GM18498 (cell line): ENCODE data around the gene TTC21A.

ENCODE experiments used
- ATAC-seq: cut with Tn5 transposase; IDR thresholded peaks from one replicate; pipeline ENCODE4 v1.9.1; 2021; ENCODE audit warnings: mild to moderate bottlenecking, moderate library complexity; ENCODE audit not compliant: unreplicated experiment

Gene TTC21A

DNA sequence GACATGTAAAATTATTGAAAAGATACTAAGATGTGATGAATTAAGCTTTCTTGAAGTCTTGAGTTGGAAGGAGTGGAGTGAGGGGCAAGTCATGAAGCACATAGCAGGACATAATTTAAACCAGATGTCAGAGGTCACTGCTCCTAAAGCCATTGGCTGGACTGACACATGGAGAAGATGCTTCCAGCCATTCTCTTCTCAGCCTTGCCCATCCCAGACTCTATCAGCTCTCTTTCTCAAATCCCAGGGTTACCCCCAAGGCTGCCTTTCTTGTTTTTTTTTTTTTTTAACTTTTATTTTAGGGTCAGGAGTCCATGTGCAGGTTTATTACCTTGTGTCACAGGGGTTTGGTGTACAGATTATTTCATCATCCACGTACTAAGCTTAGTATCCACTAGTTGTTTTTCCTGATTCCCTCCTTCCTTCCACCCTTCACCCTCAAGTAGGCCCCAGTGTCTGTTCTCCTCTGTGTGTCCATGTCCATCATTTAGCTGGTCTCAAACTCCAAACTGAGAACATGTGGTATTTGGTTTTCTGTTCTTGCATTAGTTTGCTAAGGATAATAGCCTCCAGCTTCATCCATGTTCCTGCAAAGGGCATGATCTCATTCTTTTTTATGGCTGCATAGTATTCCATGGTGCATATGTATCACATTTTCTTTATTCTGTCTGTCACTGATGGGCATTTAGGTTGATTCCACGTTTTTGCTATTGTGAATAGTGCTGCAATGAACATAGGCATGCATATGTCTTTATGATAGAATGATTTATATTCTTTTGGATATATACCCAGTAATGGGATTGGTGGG, 66.0 kb downstream of the TTC21A start:
- ATAC-seq, result no peak

DNA sequence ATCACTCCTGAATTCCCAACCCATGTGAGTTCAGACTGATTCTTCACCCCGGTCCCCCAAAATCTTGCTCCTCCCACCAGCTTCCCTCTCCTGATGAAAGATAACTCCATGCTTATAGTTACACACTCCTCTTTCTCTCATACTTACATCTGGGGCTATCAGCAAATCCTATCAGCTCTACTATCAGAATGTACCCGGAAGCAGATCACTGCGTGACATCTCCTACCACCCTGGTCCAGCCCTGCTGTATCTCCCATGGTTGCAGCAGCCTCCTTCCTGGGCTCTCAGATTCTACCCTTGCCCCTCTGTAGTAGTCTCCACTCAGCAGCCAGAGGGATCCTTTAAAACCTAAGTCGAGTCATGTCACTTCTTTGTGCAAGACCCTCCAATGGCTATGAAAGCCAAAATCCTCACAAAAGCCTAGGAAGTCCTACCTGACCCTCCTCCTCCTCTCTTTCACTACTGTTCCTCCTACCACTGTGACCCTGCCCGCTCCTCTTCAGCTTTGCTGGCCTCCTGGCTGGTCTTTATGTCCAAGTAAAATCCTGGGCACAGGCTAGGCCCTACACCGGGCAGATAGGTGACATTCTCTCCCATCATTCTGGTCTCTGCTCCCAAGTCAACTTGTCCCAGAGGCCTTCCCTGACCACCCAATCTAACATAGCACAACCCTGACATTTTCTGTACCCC, 68.7 kb downstream of the TTC21A start:
- no peak for ATAC-seq

- peak; percentile 45 for ATAC-seq
Measured at GRCh38 chr3:39177708-39178332, 70.3 kb downstream of the TTC21A start.

DNA sequence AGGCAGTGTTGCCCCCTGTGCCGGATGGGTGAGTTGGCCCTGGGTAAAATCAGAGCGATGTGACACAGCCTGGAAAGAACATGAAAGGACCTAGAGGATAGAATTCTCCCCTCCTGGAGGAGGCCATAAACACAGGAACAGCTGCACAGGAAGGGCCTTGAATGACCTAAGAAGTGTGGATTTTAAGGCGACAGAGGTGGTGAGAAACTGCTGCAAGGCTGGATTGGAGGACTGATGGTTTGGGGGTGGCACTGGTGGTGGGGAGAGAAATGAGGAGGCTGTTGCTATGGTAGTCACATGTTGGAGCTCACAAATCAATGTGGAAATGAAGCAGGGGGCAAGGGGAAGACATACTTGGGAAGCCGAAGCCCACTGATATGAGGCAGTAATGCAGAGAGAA, 71.1 kb downstream of the TTC21A start:
- ATAC-seq, result no peak

GRCh38 chr3:39180183-39180545, 72.7 kb downstream of the TTC21A start:
- ATAC-seq, result peak; percentile 1

DNA sequence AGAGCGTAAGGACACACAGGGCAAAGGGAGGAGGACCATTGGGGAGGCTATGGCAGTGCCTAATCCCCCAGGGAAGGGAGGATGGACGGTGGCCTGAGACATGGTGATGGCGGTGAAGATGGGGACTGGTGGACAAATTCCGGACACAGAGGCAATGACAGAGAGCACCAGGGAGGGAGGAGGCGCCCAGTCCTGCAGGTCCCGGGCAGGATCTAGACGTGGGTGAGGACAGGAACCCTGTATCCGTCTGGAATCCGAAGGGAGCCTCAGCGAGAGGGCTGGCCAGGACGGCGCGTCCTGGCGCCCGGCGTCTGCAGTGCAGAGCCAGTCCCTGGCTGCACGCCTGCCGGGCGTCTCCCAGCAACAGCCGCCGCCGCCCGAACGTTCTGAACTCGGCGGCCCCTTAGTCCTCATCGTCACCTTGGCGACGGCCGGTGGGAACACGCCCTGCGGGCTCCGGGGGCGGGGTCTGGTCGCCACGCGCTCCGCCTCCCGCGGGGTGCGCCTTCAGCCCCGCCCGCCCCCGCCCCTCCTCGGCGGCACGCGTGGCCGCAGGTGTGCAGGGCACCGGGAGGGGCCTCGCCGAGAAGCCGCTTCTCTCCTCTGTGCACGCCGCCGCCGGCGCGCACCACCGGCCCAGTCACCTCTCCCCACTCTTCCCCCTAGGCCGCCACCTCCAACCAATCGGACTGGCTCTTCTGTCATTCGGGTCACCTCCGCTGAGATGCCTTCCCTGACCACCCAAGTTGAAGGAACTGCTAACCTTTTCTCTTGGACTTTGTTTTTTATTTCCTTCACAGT, 73.3 kb downstream of the TTC21A start:
- peak; percentile 92 for ATAC-seq

DNA sequence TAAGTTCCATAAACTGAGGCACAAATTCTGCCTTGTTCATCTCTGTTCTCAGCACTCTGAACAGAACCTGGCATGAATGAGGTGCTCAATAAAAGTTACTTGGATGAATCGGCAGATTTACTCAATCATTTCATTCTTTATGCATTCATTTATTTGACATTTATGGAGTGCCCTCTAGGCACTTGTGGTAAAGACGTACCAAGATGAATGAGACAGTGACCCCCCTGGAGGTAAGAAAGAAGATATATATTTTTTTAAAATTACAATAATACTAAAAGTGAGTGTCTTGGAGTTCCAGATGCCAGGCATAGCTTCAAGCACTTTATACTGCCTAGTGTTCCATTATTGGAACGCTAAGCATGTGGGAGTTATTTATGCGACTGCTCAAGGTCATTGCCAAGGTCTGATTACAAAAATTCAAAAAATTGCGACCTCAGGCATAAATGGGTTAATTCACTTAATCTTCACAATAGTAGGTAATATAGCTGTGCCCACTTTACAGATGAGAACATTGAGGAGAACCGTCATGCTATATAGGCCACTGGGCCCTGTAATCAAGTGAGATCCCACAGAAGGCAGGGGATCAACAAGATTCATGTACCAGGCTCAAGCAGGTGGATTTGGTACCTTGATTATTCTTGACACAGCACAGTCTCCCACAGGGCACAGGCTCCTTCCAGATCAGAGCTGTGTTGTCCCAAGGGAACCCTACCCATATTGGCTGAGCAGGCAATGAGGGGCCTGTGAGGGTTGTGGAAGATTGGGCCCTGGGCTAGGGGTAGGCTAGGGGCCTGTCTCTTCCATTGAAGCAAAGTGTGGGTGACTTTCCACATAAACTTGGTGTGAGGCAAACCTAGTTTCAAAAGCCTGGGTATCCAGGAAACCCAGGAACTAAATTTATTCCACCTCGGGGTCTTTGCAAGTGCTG, 74.2 kb downstream of the TTC21A start:
- no peak for ATAC-seq

GRCh38 chr3:39183211-39184080, 76.0 kb downstream of the TTC21A start:
- no peak for ATAC-seq

- ATAC-seq, result no peak
Measured at GRCh38 chr3:39184081-39184967, 76.8 kb downstream of the TTC21A start.

DNA sequence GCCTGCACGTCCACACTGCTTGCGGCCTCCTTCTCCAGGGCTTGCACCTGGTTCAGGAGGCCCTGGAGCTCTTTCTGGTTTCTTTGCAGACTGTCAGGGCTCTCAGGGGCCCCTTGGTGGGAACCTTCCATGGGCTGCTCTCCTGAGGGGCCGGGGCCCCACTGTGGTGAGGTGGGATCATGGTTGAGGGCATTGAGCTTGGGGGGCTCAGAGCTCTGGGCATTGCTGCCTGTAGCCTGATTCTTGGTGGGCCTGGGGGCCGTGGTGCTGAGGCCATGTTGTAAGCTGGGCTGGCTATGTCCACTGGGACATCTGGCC, 77.4 kb downstream of the TTC21A start:
- no peak for ATAC-seq

DNA sequence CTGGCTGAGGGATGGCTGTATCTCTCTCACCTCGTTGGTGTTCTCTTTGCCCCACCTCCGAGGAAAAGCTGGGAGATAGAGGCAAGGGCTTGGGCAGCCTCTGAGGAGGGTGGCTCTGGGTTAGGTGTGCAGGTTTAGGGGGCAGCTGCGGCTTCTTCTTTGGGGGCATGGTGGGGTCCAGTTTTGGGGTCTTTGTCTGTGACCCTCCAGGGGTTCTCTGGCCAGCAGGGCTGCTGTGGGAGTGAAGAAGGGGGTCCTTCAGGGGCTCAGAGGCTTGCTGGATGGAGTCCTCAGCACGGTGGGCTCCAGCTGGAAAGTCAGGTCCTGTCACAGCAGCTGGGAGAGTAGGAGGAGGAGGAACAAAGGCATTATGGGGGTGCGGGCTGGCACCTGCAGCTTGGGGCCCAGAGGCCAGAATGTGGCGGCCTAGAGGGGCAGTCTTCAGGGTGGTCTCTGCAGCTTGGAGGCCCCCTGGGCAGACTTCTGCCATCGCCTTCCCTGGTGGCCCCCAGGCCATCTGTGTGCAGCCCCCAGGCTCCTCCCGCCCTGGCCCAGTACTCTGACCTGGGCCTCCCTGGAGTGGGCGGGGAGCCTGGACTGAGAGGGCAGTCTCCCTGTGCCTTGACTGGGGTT, 78.0 kb downstream of the TTC21A start:
- no peak for ATAC-seq

DNA sequence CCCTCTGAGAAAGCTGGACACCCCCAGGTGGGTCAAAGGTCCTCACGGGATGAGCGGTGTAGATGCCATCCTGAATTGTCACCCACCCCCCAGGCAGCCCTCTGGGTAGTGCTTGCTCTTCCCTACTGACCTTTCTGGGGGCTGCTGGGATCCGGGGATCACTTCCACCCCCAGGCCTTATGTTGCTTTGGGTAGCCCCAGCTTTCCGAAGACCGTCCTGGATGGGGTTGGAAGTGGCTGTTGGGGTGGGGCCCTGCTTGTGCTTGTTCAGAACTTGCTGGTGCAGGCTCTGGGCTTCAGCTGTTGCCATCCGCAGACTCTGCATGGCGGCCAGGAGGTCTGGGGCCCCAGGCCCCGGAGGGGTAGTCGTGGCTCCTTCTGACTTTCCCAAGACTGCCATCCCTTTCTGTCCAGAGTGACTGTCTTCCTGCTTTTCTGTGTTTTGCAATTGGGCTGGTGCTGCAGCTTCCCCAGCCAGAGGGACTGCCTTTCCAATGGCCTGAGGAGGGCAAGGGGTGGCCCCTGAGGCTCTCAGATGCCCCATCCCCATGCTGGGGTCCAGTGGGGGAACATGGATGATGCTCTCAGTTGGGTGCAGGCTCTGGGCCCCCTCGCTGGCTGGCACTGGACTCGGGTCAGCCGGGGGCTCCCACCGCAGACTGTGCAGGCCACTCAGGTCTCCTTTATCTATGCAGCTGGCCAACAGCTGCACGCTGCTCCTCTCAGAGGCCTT, 78.6 kb downstream of the TTC21A start:
- ATAC-seq, result no peak

DNA sequence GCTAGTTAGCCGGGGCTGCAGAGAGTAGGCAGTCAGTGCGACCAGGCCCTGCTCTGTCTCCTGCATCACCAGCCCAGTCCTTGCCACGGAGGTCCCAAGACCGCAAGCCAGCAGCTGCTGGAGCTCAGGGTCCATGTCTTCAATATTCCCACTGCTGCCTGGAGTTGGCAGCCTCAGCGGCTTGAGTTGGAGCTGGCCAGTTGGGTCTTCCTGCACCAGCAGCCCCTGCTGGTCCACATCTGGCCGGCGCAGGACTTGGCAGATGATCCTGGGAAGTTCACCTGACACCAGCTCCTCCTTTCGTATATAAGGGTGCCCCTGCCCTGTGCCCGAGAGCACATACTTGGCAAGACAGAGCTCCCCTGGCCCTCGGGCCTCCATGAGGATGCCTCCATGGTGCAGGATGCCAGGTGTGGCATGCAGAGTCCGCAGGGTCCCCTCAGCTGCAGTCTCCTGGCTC, 79.2 kb downstream of the TTC21A start:
- no peak for ATAC-seq

DNA sequence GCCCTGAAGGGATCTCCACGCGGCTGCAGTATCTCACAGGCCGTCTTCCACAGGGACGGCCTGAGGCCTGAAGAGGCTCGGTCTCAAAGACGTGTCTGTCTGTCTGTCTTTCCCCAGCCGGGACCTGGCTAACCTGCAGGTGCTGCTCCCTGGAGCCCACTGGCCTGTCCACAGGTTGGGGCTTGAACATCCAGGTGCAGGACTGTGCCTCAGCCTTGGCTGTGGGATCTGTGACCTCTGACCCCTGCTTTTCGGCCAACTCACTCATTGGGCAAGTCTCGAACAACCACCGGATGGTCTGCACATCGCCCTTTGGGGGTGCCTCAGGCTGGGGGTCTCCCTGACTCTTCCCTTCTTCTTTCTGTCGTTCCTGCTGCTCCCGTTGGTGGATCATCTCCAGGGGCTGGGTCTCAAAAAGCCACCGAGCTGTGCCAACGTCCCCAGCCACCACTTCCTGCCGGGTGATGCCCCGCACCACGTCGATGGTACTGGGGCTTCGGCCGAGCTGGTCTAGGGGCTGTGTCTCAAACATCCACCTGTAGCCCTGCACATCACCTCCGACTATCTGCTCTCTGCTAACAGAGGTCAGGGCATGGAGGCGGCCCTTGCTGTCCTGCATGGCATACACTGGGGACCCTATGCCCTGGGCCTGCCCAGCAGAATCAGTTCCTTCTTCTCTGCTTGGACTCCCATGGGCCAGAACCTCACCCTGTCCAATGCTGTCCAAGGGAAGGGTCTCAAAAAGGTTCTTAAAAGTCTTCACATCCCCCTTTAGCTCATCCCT, 80.1 kb downstream of the TTC21A start:
- no peak for ATAC-seq
